Epithelial cell of prostate (primary cell): ENCODE measurements around the gene TBL2.
A peak's percentile ranks its signal among the peaks of the same experiment; 100 is the strongest.
"Not testable (repeated sequence)": the region's sequence is repeated elsewhere in the genome, so short reads cannot be mapped to it uniquely, and the experiment has no call there.

Experiments used
- DNase-seq: peaks from one replicate; pipeline ENCODE4 v3.0.0-alpha.2; 2011; ENCODE audit warnings: low read depth, low spot score
- H3K27ac ChIP-seq: fragments of 450-650 bp; 2 replicates; pipeline ENCODE4 v1.5.1; 2017; ENCODE audit warnings: mild to moderate bottlenecking

TBL2 gene, protein sequence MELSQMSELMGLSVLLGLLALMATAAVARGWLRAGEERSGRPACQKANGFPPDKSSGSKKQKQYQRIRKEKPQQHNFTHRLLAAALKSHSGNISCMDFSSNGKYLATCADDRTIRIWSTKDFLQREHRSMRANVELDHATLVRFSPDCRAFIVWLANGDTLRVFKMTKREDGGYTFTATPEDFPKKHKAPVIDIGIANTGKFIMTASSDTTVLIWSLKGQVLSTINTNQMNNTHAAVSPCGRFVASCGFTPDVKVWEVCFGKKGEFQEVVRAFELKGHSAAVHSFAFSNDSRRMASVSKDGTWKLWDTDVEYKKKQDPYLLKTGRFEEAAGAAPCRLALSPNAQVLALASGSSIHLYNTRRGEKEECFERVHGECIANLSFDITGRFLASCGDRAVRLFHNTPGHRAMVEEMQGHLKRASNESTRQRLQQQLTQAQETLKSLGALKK

DNA sequence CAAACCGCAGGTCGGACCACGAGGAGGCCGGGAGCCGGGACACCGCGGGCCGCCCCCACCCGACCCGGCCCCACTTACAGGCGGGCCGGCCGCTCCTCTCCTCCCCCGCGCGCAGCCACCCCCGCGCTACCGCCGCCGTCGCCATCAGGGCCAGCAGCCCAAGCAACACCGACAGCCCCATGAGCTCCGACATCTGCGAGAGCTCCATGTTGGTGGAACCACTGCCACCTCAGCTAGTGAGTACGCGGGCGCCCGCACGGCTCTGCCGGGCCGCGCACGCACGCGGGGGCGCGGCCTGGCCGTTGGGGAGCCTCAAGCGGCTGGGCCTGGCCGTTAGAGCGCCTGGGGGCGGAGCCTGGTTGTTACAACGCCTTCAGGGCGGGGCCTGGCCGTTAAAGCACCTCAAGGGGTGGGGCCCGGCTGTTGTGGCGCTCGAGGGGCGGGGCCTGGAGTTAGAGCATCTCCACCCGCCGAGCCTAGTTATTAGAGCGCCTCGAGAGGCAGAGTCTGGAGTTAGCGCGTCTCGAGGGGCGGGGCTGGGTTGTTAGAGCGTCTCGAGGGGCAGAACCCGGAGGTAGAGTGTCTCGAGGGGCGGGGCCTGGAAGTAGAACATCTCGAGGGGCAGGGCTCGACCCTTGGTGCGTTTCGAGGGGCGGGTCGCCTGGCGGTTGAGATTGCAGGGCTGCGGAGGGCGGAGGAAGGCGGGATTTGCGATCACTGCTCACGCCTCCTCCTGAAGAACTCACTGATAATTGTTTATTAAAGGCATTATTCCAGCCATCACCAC lies at the start of gene TBL2:
TBL2 (minus strand) TSS at position 238 of the 787 bp plus-strand sequence; CDS start at position 208, 30 bp downstream.
- DNase-seq, result peak; percentile 85
- H3K27ac ChIP-seq, result peak within 1 kb of the TSS; percentile 72

DNA sequence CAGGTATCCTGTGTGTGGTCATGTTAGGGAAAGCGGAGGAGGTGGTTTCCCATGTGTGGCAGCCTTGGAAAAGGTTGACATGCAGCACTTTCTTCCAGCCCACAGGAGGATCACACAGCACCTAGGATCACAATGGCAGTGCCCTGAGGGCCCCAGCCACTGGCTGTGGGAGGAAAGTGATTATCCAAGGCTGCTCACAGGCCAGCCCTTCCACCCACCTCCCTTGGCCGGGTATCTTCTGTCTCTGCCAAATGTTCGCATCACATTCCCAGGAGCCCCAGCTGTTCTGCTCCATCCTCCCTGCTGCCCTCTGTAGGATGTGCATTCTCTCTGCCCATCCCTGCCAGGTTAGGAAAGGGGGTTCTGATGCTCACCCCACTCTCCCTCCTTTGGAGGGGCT lies 48.4 kb upstream of the TBL2 start:
- H3K27ac ChIP-seq, result no peak overlapping the region
- DNase-seq, result no peak

DNA sequence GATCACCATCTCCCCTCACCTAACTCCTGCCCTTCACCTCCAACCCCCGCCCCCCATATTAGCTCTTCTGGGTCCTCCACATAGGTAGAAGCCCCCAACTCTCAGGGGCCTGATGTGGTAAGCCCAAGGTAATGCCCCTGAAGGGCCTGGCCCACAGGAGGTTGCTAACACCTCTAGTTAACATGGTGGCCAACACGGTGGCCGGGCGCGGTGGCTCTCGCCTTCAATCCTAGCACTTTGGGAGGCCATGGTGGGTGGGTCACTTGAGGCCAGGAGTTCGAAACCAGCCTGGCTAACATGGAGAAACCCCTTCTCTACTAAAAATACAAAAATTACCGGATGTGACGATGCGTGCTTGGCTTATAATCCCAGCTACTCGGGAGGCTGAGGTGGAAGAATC lies 46.9 kb upstream of the TBL2 start:
- DNase-seq, result no peak
- no peak overlapping the region for H3K27ac ChIP-seq

DNA sequence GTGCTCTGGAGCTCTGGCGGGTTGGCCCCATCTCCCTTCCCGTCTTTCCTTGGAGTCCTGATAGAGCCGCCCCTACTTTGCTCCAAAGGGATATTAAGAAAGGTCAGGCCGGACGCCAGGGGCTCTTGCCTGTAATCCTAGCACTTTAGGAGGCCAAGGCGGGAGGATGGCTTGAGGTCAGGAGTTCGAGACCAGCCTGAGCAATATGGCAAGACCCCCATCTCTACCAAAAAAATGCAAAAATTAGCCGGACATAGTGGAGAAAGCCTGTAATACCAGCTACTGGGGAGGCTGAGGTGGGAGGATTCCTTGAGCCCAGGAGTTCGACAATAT lies 46.3 kb upstream of the TBL2 start:
- H3K27ac ChIP-seq, result no peak overlapping the region
- DNase-seq, result no peak

DNA sequence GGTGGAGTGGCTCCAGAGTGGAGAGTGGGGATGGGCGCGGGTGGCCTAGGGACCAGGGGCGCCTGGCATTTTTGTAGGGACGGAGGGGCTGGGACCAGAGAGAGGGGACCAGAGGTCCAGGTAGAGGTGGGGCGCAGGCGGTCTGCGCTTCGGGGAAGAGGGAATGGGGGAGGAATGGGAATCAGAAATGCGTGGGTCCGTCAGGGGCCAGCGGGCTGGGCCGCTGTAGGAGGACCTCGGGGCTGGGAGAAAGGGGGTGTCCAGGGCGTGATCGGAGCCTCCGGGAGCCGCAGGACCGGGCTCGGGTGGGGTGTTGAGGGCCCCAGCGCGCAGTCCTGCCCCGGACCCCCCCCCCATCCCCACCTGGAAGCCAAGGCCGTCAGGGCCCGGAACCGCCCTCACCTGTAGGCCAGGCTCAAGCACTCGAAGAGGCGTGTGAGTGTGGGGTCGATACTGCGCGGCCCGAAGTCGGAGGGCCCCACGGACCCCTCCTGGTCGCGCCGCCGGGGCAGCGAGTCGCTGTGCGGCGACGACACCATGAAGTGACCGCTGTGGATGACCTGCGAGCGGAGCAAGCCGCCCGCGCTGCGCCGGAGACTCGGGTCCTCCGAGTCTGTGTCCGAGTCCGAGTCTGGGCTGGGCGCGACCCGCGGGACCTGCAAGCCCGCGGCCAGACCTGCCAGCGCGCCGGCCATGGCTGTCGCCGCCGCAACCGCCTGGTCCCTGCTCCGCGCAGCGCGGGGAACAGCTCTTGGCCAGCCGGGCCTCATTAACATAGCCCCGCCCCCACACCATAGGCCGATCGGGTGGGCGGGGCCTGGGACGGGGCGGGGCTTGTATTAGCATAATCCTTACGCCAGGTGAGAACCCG lies 45.7 kb upstream of the TBL2 start, which contains the start of gene MLXIPL:
MLXIPL (minus strand) TSS at position 725 of the 871 bp plus-strand sequence; CDS start at position 695, 30 bp downstream.
- DNase-seq, result no peak
- H3K27ac ChIP-seq, result no peak within 1 kb of the TSS

DNA sequence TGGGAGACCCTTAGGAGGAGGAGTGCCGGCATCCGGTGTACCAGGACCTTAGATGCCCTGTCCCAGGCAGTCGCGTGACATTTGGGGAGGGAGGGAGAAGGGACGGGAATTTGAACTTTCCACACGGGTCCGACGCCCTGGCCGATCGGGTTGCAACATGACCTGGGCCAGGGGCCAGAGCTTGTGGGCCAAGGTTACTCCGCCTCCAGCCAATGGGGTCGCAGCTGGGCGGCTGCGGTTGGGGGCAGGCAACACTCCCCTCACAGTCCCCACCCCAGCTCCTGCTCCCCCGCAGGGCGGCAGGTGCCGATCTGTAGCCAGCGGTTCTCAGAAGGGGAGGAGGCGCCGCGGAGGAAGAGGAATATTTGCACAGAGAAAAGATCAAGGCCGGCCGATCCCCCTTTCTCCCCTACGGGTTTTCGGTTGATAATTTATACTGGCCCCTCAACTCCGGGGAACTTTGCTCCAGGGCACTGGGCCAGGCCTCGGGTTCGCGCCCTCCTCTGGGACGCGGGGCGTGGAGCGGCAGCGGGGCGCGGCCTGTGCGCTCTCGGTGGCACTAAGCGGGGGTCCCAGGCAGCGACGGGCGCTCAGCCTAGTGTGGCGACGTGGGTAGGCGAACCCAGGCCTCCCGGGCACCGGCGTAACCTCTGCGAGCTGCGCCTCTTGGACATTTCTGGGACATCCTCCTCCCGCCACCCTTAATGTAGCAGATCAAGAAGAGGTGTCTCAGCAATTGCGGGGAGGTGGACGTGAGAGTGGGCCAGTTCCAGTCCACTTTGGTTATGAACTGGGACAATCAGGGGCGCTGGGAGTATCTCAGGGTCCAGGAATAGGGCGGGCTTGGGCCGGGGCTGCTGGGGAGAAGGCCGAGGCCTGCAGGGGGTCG lies 44.8 kb upstream of the TBL2 start:
- DNase-seq, result no peak
- no peak overlapping the region for H3K27ac ChIP-seq

DNA sequence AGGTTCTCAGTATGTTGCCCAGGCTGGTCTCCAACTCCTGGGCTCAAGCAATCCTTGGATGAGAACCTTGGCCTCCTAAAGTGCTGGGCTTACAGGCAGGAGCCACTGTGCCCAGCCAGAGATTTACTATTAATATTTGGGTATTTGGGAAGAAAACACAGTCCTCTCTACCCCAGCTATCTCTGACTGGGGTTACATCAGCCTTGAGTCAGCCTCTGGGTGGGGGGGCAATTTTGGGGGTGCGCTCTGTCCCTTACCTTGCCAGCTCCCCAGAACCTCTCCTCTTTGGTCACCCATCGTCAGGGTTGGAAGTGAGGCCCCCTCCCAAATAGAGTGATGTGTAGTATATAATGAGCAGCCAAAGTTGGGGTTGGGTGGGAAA lies 44.1 kb upstream of the TBL2 start:
- DNase-seq, result no peak
- no peak overlapping the region for H3K27ac ChIP-seq

DNA sequence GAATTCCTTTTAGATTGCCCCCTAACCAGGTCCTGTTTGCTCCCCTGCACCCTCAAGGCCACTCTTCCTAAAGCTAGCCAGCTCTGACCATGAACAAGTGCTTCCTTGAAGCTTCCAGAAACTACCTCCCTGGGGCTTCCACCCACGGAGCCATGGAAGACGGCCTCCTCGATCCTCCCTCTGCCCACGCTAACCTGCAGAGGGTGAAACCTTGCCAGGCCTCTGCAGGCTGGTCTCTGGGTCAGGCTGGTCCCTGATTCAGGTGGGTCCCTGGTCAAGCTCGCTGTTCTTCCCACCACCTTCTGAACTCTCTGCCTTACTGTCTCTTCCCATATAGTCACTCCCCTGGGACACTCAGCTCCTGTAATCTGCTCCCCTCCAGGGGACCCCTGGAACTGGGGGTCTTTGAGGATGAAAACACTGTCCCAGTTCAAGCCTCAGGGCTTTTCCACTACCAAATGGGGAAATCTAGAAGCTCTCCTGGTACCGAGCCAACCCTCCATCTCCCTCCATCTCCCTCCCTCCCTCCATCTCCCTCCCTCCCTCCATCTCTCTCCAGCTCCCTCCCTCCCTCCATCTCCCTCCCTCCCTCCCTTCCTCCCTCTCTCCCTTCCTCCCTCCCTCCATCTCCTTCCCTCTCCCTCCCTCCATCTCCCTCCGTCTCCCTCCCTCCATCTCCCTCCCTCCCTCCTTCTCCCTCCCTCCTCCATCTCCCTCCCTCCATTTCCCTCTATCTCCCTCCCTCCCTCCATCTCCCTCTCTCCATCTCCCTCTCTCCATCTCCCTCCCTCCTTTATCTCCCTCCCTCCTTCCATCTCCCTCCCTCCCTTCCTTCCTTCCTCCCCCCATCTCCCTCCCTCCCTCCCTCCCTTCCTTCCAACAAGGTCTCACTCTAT lies 43.0 kb upstream of the TBL2 start:
- no peak for DNase-seq
- H3K27ac ChIP-seq, result no peak overlapping the region

DNA sequence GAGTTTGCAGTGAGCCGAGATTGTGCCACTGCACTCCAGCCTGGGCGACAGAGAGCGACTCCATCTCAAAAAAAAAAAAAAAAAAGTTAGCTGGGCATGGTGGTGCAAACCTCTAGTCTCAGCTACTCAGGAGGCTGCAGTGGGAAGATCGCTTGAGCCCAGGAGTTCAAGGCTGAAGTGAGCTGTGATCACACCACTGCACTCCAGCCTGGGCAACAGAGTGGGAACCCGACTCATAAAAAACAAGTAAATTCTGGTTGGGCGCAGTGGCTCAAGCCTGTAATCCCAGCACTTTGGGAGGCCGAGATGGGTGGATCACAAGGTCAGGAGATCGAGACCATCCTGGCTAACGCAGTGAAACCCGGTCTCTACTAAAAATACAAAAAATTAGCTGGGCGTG lies 41.0 kb upstream of the TBL2 start:
- DNase-seq, H3K27ac ChIP-seq: not testable (repeated sequence)

DNA sequence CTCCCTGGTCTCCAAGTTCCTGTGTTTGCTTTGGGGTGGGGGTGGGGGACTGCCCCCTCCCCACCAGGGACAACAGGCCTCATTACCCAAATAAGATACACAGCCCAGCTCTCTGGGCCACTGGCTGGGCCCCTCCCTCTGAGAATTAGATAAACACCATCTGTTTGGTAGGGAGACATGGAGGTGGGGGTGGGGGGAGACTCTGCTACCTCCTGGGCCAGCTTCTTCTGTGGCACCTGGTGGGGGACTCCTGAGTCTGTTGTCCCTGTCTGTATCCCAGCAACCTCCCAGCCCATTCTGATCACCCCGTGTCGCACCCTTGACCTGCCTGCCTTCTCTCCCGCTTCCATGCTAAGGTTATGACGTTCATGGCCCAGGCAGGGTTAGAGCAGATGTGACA lies 40.2 kb upstream of the TBL2 start:
- H3K27ac ChIP-seq, result no peak overlapping the region
- DNase-seq, result no peak

DNA sequence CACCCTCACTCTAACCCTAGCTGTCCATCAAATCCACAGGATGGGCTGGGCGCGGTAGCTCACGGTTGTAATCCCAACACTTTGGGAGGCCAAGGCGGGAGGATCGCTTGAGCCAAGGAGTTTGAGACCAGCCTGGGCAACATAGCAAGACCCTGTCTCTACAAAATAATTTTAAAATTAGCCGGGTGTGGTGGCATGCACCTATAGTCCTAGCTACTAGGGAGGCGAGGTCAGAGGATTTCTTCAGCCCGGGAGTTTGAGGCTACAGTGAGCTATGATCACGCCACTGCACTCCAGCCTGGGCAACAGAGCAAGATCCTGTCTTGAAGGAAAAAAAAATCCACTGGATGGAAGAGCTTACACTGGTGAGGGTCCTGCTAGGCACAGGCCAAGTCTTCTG lies 39.1 kb upstream of the TBL2 start:
- H3K27ac ChIP-seq, DNase-seq: not testable (repeated sequence)

DNA sequence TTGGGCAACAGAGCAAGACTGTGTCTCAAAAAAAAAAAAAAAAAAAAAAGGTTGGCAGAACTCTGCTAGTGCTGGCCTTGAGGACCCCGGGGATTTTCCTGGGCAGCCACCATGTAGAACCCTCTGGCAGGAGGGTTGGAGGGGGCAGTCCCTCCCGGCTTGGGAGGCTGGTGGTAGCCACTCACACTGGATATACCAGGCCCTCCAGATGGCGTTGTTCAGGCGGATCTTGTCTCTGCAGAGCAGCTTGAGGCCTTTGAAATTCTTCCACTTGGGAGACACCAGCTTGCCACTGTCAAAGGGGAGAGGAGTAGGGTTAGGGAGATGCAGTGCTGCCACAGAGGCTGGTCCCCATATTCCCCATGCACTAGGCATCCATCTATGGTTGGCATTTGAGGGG lies 37.5 kb upstream of the TBL2 start:
- DNase-seq, result no peak

DNA sequence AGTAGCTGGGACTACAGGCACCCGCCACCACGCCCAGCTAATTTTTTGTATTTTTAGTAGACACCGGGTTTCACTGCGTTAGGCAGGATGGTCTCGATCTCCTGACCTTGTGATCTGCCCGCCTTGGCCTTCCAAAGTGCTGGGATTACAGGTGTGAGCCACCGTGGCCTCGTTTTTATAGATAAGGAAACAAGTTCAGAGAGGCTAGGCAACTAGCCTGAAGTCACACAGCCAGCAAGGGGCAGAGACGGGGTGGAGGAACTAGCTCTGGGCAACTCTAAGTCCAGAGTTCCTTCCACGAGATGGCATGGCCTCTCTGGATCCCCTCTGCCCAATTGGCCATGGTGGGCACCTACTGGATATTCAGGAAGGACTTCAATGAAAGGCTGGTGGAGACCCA lies 36.6 kb upstream of the TBL2 start:
- not testable (repeated sequence) for DNase-seq, H3K27ac ChIP-seq

More for the DNA sequence above, 37.5 kb upstream of the TBL2 start:
- no peak overlapping the region for H3K27ac ChIP-seq

DNA sequence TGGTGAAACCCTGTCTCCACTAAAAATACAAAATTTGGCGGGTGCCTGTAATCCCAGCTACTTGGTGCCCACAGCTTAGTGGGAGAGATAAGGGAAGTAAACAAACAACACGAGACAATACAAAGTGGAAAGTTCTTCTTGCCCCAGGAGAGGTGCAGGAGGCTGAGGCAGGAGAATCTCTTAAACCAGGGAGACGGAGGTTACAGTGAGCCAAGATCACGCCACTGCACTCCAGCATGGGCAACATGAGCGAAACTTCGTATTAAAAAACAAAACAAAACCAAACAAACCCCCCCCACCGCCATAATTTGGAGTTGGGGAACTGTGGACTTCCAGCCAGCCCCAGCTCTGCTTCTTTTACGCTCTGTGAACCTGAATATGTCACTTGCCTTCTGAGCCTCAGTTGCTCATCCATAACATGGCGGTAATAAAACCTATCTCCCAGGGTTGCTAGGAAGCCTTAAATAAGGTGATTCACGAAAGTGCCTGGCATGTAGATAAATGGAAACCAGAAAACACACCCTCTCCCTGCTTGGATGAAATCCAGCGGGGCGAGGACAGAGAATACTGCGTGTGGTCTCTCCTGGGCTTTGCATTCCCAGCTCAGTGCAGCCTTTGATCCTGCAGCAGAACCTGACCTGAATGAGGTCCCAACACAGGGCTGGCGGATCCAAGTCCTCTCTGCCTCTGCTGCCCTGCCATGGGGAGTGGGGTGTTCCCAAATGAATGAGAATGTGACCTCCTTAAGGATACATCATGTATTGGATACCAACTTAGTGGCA lies 35.8 kb upstream of the TBL2 start:
- H3K27ac ChIP-seq, result no peak overlapping the region
- no peak for DNase-seq

DNA sequence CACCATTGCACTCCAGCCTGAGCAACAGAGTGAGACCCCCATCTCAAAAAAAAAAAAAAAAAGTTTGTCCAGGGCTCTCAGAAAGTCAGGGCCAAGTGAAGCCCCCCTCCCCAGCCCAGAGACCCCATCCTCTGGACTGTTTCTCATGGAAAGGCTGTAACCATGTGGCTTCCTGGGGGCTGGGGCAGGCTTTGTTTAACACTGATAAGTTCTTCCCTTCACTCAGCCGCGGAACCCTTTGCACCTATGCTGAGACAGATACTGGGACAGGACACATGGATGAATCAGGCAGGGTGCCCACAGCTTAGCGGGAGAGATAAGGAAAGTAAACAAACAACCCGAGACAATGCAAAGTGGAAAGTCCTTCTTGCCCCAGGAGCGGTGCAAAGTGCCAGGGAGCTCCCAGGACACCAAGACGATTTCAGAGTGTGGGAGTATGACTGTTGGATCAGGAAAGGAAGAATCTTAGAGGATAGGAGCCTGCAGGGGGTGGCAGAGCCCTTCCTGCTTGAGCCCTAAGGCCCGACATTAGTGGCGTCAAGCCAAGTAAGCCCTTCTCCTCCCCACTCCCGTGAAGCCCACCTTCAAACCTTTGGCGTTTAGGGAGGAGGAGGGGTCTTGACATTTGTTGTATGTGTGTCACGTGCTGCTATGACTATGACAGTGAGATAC lies 34.4 kb upstream of the TBL2 start:
- DNase-seq, result no peak
- no peak overlapping the region for H3K27ac ChIP-seq

DNA sequence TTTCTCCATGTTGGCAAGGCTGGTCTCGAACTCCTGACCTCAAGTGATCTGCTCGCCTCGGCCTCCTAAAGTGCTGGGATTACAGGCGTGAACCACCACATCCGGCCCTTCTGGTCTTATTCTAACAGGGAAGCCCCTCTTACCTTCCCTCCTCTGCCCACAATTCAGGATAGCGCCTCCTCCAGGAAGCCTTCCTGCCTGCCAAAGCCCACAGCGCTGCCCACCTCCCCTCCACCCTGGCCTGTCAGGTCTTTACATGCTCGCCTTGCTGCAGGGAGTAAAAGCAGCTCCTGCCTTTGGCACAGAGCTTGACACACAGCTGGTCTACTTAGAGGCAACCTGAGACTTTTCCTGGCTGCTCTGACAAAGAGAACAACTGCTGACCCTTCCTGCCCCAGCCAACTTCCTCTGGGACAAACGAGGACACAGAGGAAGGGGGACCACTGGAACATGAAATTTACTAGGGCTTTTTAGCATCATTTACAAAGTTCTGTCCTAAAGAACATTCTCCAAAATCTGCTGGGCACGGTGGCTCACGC lies 32.7 kb upstream of the TBL2 start:
- H3K27ac ChIP-seq, result no peak overlapping the region
- DNase-seq, result no peak

DNA sequence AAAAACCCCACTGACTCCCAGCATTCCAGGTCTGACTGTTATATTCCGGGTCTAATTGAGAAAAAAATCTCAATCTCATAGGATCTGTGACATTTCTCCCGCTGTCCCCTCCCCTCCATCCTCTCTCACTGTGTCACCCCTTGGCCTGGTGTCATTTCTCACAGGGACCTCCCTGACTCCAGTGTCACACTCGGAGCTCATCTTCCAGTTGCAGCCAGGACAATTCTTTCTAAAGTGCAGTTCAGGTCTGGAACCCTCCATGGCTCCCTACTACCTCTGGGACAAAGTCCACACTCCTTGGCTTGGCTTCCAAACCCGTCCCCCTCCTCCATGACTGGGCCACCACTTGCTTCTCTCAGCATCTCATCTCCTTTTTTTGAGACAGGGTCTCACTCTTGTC lies 31.7 kb upstream of the TBL2 start:
- no peak overlapping the region for H3K27ac ChIP-seq
- DNase-seq, result no peak
